ENCODE results near the gene SF3A2.

DNA sequence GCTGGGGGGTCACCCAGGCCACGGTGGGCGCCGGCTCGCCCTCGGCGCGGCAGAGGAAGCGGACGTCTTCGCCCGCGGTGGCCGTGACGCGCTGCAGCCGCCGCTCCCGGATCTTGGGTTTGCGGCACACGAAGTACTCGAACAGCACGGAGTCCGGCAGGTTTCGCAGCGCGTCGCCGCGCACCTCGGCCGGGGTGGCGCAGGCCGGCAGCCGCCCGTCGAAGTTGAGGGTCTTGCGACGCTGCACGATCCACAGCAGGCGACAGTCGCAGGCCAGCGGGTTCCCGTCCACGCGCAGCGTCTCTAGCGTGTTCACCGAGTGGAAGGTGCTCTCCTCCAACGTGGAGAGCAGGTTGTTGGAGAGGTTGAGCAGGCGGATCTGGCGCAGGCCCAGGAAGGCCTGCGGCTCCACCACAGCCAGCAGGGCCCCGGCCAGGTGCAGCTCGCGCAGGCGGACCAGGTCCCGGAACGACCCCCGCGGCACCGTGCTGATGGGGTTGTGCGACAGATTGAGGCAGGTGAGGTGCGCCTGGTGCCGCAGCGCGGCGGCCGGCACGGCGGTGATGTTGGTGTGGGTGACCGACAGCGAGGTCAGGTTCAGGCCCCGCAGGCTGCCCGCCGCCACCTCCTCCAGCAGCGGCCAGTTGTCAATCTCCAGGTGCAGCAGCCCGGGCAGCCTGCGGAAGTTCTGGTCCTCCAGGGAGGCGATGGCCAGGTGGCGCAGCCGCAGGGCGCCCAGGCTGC, 54.0 kb downstream of the SF3A2 start:
- TF ChIP-seq, protein P1, sequence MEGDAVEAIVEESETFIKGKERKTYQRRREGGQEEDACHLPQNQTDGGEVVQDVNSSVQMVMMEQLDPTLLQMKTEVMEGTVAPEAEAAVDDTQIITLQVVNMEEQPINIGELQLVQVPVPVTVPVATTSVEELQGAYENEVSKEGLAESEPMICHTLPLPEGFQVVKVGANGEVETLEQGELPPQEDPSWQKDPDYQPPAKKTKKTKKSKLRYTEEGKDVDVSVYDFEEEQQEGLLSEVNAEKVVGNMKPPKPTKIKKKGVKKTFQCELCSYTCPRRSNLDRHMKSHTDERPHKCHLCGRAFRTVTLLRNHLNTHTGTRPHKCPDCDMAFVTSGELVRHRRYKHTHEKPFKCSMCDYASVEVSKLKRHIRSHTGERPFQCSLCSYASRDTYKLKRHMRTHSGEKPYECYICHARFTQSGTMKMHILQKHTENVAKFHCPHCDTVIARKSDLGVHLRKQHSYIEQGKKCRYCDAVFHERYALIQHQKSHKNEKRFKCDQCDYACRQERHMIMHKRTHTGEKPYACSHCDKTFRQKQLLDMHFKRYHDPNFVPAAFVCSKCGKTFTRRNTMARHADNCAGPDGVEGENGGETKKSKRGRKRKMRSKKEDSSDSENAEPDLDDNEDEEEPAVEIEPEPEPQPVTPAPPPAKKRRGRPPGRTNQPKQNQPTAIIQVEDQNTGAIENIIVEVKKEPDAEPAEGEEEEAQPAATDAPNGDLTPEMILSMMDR (IDR thresholded peaks at IDR 0.05; ENCODE audit: extremely low read depth in 1 of 2, insufficient read depth in 1 of 2, low read depth in 1 of 2, low read length in 2 of 2) = no peak
- TF ChIP-seq POLR2A (IDR thresholded peaks at IDR 0.05; ENCODE audit: low read depth, low read length) = no peak
- TF ChIP-seq MYC (IDR thresholded peaks at IDR 0.05; ENCODE audit: low read depth, low read length) = no peak
- TF ChIP-seq POLR2AphosphoS5 (IDR thresholded peaks at IDR 0.05; ENCODE audit: insufficient read depth, low read depth, low read length) = no peak
- peak; percentile 73 for TF ChIP-seq EZH2 (IDR thresholded peaks at IDR 0.05; ENCODE audit: borderline replicate concordance, low read depth, low read length, severe bottlenecking)
- TF ChIP-seq MAX (IDR thresholded peaks at IDR 0.05; ENCODE audit: insufficient read depth, insufficient read length) = no peak
- TF ChIP-seq GATA2 (IDR thresholded peaks at IDR 0.05; ENCODE audit: insufficient read depth, insufficient read length, low read depth, low read length) = no peak
- TF ChIP-seq FOS (IDR thresholded peaks at IDR 0.05; ENCODE audit: borderline replicate concordance, insufficient read depth, low read length) = no peak
- no peak for TF ChIP-seq JUN (IDR thresholded peaks at IDR 0.05; ENCODE audit: borderline replicate concordance, insufficient read depth, insufficient read length, low read depth)

All from endothelial cell of umbilical vein (primary cell).